ENCODE data around the gene KSR1. TPM values are rescaled to one million over a fixed set of nuclear protein-coding genes. Genes with fewer than 3 reads are reported as not detected.

The KSR1 gene
- total and polyA plus RNA-seq, 2 experiments from 2014 or later: 0.98 to 2.5 TPM

DNA sequence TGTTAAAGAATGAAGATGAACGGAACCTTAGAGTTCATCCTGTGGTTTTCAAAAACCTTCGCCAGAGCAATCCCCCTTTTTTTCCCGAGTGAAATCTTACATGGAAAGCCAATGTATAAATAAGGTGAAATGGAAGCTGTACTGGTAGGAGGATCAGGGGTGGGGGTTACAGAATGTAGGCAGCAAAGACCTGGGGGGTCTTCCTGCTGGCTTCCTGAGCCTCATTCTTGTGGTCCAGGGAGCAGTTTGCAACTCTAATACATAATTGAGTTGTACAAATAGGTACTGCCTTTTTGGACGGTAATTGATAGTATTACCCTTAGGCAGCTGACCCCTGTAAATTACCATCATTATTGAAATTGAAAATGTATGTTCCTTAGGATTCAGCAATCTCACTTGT is 34.1 kb downstream of the KSR1 start:
- no peak for TF ChIP-seq EZH2 (IDR thresholded peaks at IDR 0.05; ENCODE audit: insufficient read depth, poor library complexity, severe bottlenecking)
- H3K4me2 ChIP-seq (ENCODE audit: unreplicated experiment): no peak overlapping the region
- no peaks in the 10 kb centered on the region for H3K9me3 ChIP-seq (ENCODE audit: low read depth)
- no peak overlapping the region for H3K27ac ChIP-seq
- no peak overlapping the region for H2AFZ ChIP-seq
- H3F3A ChIP-seq (ENCODE audit: insufficient read depth): no peaks in the 10 kb centered on the region
- in situ Hi-C loops (cut with MboI): loop anchor here (10.0 kb wide), 1 partner anchor 146 kb away; no protein-coding TSS in a partner anchor
- H4K20me1 ChIP-seq (ENCODE audit: insufficient read depth): no peaks in the 10 kb centered on the region
- H3K9ac ChIP-seq: no peak overlapping the region
- H3K36me3 ChIP-seq (ENCODE audit: low read depth): no peaks in the 10 kb centered on the region
- H3K4me1 ChIP-seq (ENCODE audit: insufficient read depth): peaks cover 19% of the 10 kb centered on the region
- H3K9me2 ChIP-seq (ENCODE audit: insufficient read depth): no peaks in the 10 kb centered on the region
- no peaks in the 10 kb centered on the region for H3K27me3 ChIP-seq (replicated peaks; ENCODE audit: insufficient read depth)
- H3K79me2 ChIP-seq (ENCODE audit: insufficient read depth): no peaks in the 10 kb centered on the region
- no peak overlapping the region for H3K4me3 ChIP-seq
- 87 to 90% methylated on average over 4 of the region's 4 CpGs for WGBS, 2 experiments (ENCODE audit: low coverage in 1 of 2, low lambda C conversion rate in 2 of 2, missing lambda C conversion rate in 2 of 2)
- no peak for DNase-seq

GRCh38 chr17:27491713-27492190 is 35.5 kb downstream of the KSR1 start:
- Histone ChIP-seq H3K9ac (no peak overlapping the region), H3K4me2 (ENCODE audit: unreplicated experiment) (no peak overlapping the region), H3K4me1 (ENCODE audit: insufficient read depth) (peaks cover 19% of the 10 kb centered on the region), H3K4me3 (no peak overlapping the region), H3K9me3 (ENCODE audit: low read depth) (no peaks in the 10 kb centered on the region), H4K20me1 (ENCODE audit: insufficient read depth) (no peaks in the 10 kb centered on the region), H2AFZ (no peak overlapping the region), H3K27me3 (replicated peaks; ENCODE audit: insufficient read depth) (no peaks in the 10 kb centered on the region), H3K79me2 (ENCODE audit: insufficient read depth) (no peaks in the 10 kb centered on the region), H3K27ac (no peak overlapping the region), H3F3A (ENCODE audit: insufficient read depth) (no peaks in the 10 kb centered on the region), H3K36me3 (ENCODE audit: low read depth) (no peaks in the 10 kb centered on the region), H3K9me2 (ENCODE audit: insufficient read depth) (no peaks in the 10 kb centered on the region)
- in situ Hi-C loops (cut with MboI): loop anchor here (10.0 kb wide), 1 partner anchor 147 kb away; no protein-coding TSS in a partner anchor
- no peak for TF ChIP-seq EZH2phosphoT487 (IDR thresholded peaks at IDR 0.05; ENCODE audit: insufficient read depth, low read depth)
- TF ChIP-seq EZH2 (IDR thresholded peaks at IDR 0.05; ENCODE audit: insufficient read depth, poor library complexity, severe bottlenecking): no peak
- WGBS, 2 experiments (ENCODE audit: low coverage in 1 of 2, low lambda C conversion rate in 2 of 2, missing lambda C conversion rate in 2 of 2): 75 to 76% methylated on average over 12 of the region's 12 CpGs
- DNase-seq: no peak

DNA sequence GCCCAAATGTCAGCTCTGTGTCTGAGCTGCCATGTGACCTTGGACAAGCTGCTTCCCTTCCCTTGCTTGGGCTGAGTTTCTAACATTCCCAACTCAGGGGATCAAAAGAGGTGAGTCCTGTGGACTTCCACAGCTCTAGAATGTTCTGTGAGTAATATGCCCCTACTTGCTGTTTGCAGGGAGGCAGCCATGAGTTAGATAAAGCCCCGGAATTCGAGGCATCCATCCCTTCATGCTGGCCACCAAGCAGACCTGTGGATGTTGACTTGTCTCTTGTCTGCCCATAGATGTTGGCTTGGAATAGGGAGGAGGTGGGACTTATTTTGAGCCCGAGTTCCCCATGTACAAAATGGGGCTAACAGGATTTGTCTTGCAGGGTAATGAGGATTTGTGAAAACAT is 36.2 kb downstream of the KSR1 start:
- no peak overlapping the region for H3K27ac ChIP-seq
- DNase-seq: no peak
- no peaks in the 10 kb centered on the region for H3K79me2 ChIP-seq (ENCODE audit: insufficient read depth)
- H3K9me3 ChIP-seq (ENCODE audit: low read depth): no peaks in the 10 kb centered on the region
- no peak overlapping the region for H3K4me3 ChIP-seq
- H3F3A ChIP-seq (ENCODE audit: insufficient read depth): no peaks in the 10 kb centered on the region
- no peak overlapping the region for H3K4me2 ChIP-seq (ENCODE audit: unreplicated experiment)
- H4K20me1 ChIP-seq (ENCODE audit: insufficient read depth): no peaks in the 10 kb centered on the region
- H3K36me3 ChIP-seq (ENCODE audit: low read depth): no peaks in the 10 kb centered on the region
- no peaks in the 10 kb centered on the region for H3K9me2 ChIP-seq (ENCODE audit: insufficient read depth)
- H3K4me1 ChIP-seq (ENCODE audit: insufficient read depth): peaks cover 19% of the 10 kb centered on the region
- no peaks in the 10 kb centered on the region for H3K27me3 ChIP-seq (replicated peaks; ENCODE audit: insufficient read depth)
- no peak overlapping the region for H3K9ac ChIP-seq
- H2AFZ ChIP-seq: no peak overlapping the region
- in situ Hi-C loops (cut with MboI): loop anchor here (10.0 kb wide), 1 partner anchor 148 kb away; no protein-coding TSS in a partner anchor
- TF ChIP-seq EZH2 (IDR thresholded peaks at IDR 0.05; ENCODE audit: insufficient read depth, poor library complexity, severe bottlenecking): no peak
- TF ChIP-seq EZH2phosphoT487 (IDR thresholded peaks at IDR 0.05; ENCODE audit: insufficient read depth, low read depth): no peak
- WGBS, 2 experiments (ENCODE audit: low coverage in 1 of 2, low lambda C conversion rate in 2 of 2, missing lambda C conversion rate in 2 of 2): 81 to 86% methylated on average over 3 of the region's 3 CpGs

- in situ Hi-C loops (cut with MboI): loop anchor here (10.0 kb wide), 1 partner anchor 148 kb away; no protein-coding TSS in a partner anchor
- WGBS, 2 experiments (ENCODE audit: low coverage in 1 of 2, low lambda C conversion rate in 2 of 2, missing lambda C conversion rate in 2 of 2): 46 to 51% methylated on average over 4 of the region's 4 CpGs
- DNase-seq: no peak
These were observed 36.8 kb downstream of the KSR1 start for GRCh38 chr17:27493088-27493487.

More at GRCh38 chr17:27493088-27493487, 36.8 kb downstream of the KSR1 start:
- TF ChIP-seq EZH2 (IDR thresholded peaks at IDR 0.05; ENCODE audit: insufficient read depth, poor library complexity, severe bottlenecking): no peak
- TF ChIP-seq EZH2phosphoT487 (IDR thresholded peaks at IDR 0.05; ENCODE audit: insufficient read depth, low read depth): no peak
- no peak overlapping the region for H3K9ac ChIP-seq
- no peaks in the 10 kb centered on the region for H3K9me3 ChIP-seq (ENCODE audit: low read depth)
- H3K36me3 ChIP-seq (ENCODE audit: low read depth): no peaks in the 10 kb centered on the region
- no peak overlapping the region for H3K4me2 ChIP-seq (ENCODE audit: unreplicated experiment)
- peaks cover 19% of the 10 kb centered on the region for H3K4me1 ChIP-seq (ENCODE audit: insufficient read depth)
- no peak overlapping the region for H2AFZ ChIP-seq
- H3K79me2 ChIP-seq (ENCODE audit: insufficient read depth): no peaks in the 10 kb centered on the region
- H3K9me2 ChIP-seq (ENCODE audit: insufficient read depth): no peaks in the 10 kb centered on the region
- H3K4me3 ChIP-seq: no peak overlapping the region
- no peaks in the 10 kb centered on the region for H3F3A ChIP-seq (ENCODE audit: insufficient read depth)
- H3K27me3 ChIP-seq (replicated peaks; ENCODE audit: insufficient read depth): no peaks in the 10 kb centered on the region
- no peaks in the 10 kb centered on the region for H4K20me1 ChIP-seq (ENCODE audit: insufficient read depth)
- H3K27ac ChIP-seq: no peak overlapping the region

Data from GM23248 (cell line).